Measurements from ENCODE around the gene MLLT3.

MLLT3 gene

DNA sequence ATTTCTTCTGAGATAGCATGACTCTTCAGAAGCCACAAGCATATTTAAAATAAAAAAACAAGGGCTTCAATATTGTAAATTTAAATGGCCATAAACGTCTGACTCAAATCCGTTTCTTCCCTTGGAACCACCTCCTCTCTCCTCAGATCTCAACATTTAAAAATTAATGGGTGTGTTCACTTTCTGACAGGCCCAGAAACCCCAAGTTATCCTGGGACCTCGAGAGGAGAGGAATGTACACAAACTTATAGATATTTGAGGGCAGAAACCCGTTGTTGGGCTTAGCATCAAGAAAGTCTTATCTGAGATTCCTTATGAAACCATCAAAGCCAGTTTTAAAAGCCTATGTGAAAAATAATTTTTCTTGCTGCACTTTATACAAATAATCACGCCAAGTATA lies 29.2 kb downstream of the MLLT3 start (continued):
- TF ChIP-seq, protein P1, sequence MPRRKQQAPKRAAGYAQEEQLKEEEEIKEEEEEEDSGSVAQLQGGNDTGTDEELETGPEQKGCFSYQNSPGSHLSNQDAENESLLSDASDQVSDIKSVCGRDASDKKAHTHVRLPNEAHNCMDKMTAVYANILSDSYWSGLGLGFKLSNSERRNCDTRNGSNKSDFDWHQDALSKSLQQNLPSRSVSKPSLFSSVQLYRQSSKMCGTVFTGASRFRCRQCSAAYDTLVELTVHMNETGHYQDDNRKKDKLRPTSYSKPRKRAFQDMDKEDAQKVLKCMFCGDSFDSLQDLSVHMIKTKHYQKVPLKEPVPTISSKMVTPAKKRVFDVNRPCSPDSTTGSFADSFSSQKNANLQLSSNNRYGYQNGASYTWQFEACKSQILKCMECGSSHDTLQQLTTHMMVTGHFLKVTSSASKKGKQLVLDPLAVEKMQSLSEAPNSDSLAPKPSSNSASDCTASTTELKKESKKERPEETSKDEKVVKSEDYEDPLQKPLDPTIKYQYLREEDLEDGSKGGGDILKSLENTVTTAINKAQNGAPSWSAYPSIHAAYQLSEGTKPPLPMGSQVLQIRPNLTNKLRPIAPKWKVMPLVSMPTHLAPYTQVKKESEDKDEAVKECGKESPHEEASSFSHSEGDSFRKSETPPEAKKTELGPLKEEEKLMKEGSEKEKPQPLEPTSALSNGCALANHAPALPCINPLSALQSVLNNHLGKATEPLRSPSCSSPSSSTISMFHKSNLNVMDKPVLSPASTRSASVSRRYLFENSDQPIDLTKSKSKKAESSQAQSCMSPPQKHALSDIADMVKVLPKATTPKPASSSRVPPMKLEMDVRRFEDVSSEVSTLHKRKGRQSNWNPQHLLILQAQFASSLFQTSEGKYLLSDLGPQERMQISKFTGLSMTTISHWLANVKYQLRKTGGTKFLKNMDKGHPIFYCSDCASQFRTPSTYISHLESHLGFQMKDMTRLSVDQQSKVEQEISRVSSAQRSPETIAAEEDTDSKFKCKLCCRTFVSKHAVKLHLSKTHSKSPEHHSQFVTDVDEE (CRISPR knock-in tag; IDR thresholded peaks at IDR 0.05), result no peak
- TF ChIP-seq ESRRG (CRISPR knock-in tag; IDR thresholded peaks at IDR 0.05) (no peak), ZC3H10 (CRISPR knock-in tag; IDR thresholded peaks at IDR 0.05) (no peak)

DNA sequence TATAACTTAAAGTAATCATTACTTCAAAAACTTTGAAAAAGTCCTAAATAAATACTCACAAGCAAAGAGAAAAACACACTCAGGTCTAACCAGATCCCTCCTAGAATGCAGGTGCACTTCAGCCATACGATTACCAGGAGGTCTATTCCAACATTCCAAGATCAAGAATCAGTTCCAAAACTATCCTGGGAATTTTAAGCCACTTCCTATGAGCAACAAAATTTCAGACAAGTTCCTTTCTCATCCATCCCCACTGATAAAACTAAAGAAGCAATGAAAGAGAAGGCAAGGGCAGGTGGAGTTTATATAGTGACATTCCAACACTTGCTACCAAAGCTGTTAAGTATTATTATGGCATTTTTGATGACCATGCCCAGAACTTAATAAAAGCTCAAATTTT lies 29.6 kb downstream of the MLLT3 start:
- no peak for TF ChIP-seq ESRRG (CRISPR knock-in tag; IDR thresholded peaks at IDR 0.05)
- ATAC-seq, result no peak; the same call in 2 of the 3 replicates

DNA sequence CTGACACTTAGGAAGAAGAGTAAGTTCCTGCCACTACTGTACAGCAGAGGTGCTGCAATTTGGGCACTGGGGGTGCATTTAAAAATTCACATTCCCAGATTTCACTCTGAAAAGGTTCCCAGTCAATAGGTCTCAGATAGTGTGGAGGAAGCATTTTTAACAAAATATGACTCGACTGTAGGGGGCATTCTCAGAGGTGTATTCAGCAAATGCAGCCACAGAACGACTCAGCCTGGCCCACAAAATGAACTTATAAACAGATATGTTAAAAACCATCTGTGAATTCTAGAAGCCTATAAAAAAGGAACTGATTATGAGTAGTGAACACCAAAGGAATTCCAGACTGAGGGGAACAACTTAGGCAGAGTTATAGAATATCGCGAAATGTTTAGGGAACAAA lies 31.1 kb downstream of the MLLT3 start:
- ATAC-seq, result peak; percentile 40; the same call in 1 of the 3 replicates
- TF ChIP-seq ISL1 (CRISPR knock-in tag; IDR thresholded peaks at IDR 0.05) (no peak), TCF4 (CRISPR knock-in tag; IDR thresholded peaks at IDR 0.05; ENCODE audit: borderline replicate concordance) (no peak), RARB (CRISPR knock-in tag; IDR thresholded peaks at IDR 0.05) (no peak), ZFP3 (CRISPR knock-in tag; IDR thresholded peaks at IDR 0.05) (no peak), ZC3H10 (CRISPR knock-in tag; IDR thresholded peaks at IDR 0.05) (no peak), ZNF8 (CRISPR knock-in tag; IDR thresholded peaks at IDR 0.05) (no peak), ZFP30 (CRISPR knock-in tag; IDR thresholded peaks at IDR 0.05) (no peak), ZNF70 (CRISPR knock-in tag; IDR thresholded peaks at IDR 0.05) (no peak)
- TF ChIP-seq, protein P1 (CRISPR knock-in tag; IDR thresholded peaks at IDR 0.05), result no peak
- TF ChIP-seq, protein P2, sequence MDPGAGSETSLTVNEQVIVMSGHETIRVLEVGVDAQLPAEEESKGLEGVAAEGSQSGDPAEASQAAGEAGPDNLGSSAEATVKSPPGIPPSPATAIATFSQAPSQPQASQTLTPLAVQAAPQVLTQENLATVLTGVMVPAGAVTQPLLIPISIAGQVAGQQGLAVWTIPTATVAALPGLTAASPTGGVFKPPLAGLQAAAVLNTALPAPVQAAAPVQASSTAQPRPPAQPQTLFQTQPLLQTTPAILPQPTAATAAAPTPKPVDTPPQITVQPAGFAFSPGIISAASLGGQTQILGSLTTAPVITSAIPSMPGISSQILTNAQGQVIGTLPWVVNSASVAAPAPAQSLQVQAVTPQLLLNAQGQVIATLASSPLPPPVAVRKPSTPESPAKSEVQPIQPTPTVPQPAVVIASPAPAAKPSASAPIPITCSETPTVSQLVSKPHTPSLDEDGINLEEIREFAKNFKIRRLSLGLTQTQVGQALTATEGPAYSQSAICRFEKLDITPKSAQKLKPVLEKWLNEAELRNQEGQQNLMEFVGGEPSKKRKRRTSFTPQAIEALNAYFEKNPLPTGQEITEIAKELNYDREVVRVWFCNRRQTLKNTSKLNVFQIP (CRISPR knock-in tag; IDR thresholded peaks at IDR 0.05; ENCODE audit: borderline replicate concordance, low read depth), result no peak

DNA sequence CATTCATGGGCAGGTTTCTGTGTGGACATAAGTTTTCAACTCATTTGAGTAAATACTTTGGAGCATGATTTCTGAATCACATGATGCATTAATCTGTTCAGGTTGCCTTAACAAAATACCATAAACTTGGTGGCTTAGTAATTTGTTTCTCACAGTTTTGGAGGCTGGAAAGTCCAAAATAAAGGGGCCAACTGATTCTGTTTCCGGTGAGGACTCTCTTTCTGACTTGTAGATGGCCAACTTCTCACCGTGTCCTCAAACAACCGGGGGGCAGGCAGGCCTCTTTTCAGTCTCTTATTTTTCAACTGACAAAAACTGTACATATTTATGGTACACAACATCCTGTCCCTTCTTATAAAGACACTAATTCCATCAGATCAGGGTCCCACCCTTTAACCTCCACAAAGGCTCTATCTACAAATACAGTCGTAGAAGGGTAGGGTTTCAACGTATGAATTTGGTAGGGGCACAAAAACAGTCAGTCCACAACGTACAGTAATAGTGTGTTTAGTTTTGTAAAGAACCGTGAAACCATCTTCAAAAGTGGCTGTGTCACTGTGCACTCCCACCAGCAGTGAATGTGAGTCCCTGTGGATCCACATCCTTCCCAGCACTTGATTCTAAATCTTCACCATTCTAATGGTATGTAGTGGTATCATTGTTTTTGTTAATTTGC lies 37.2 kb downstream of the MLLT3 start:
- ATAC-seq, result no peak
- TF ChIP-seq ZC3H10 (CRISPR knock-in tag; IDR thresholded peaks at IDR 0.05) (no peak), TCF4 (CRISPR knock-in tag; IDR thresholded peaks at IDR 0.05; ENCODE audit: borderline replicate concordance) (no peak), ISL1 (CRISPR knock-in tag; IDR thresholded peaks at IDR 0.05) (no peak), ZFP3 (CRISPR knock-in tag; IDR thresholded peaks at IDR 0.05) (no peak), OSR1 (CRISPR knock-in tag; IDR thresholded peaks at IDR 0.05) (no peak), PPARA (CRISPR knock-in tag; IDR thresholded peaks at IDR 0.05; ENCODE audit: borderline replicate concordance) (no peak), BACH2 (CRISPR knock-in tag; IDR thresholded peaks at IDR 0.05; ENCODE audit: borderline replicate concordance) (no peak), ESRRG (CRISPR knock-in tag; IDR thresholded peaks at IDR 0.05) (no peak), CSDC2 (CRISPR knock-in tag; IDR thresholded peaks at IDR 0.05) (no peak), ARNTL (CRISPR knock-in tag; IDR thresholded peaks at IDR 0.05; ENCODE audit: borderline replicate concordance, low read depth) (no peak), SNAI2 (CRISPR knock-in tag; IDR thresholded peaks at IDR 0.05) (no peak), TOX (CRISPR knock-in tag; IDR thresholded peaks at IDR 0.05; ENCODE audit: borderline replicate concordance) (no peak)
- TF ChIP-seq, protein P2 (CRISPR knock-in tag; IDR thresholded peaks at IDR 0.05; ENCODE audit: borderline replicate concordance, low read depth), result no peak
- TF ChIP-seq, protein P3, sequence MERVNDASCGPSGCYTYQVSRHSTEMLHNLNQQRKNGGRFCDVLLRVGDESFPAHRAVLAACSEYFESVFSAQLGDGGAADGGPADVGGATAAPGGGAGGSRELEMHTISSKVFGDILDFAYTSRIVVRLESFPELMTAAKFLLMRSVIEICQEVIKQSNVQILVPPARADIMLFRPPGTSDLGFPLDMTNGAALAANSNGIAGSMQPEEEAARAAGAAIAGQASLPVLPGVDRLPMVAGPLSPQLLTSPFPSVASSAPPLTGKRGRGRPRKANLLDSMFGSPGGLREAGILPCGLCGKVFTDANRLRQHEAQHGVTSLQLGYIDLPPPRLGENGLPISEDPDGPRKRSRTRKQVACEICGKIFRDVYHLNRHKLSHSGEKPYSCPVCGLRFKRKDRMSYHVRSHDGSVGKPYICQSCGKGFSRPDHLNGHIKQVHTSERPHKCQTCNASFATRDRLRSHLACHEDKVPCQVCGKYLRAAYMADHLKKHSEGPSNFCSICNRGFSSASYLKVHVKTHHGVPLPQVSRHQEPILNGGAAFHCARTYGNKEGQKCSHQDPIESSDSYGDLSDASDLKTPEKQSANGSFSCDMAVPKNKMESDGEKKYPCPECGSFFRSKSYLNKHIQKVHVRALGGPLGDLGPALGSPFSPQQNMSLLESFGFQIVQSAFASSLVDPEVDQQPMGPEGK (CRISPR knock-in tag; IDR thresholded peaks at IDR 0.05; ENCODE audit: borderline replicate concordance), result no peak
- TF ChIP-seq, protein P4, sequence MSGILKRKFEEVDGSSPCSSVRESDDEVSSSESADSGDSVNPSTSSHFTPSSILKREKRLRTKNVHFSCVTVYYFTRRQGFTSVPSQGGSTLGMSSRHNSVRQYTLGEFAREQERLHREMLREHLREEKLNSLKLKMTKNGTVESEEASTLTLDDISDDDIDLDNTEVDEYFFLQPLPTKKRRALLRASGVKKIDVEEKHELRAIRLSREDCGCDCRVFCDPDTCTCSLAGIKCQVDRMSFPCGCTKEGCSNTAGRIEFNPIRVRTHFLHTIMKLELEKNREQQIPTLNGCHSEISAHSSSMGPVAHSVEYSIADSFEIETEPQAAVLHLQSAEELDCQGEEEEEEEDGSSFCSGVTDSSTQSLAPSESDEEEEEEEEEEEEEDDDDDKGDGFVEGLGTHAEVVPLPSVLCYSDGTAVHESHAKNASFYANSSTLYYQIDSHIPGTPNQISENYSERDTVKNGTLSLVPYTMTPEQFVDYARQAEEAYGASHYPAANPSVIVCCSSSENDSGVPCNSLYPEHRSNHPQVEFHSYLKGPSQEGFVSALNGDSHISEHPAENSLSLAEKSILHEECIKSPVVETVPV (CRISPR knock-in tag; IDR thresholded peaks at IDR 0.05), result no peak
- TF ChIP-seq, protein P5, sequence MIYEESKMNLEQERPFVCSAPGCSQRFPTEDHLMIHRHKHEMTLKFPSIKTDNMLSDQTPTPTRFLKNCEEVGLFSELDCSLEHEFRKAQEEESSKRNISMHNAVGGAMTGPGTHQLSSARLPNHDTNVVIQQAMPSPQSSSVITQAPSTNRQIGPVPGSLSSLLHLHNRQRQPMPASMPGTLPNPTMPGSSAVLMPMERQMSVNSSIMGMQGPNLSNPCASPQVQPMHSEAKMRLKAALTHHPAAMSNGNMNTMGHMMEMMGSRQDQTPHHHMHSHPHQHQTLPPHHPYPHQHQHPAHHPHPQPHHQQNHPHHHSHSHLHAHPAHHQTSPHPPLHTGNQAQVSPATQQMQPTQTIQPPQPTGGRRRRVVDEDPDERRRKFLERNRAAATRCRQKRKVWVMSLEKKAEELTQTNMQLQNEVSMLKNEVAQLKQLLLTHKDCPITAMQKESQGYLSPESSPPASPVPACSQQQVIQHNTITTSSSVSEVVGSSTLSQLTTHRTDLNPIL (CRISPR knock-in tag; IDR thresholded peaks at IDR 0.05; ENCODE audit: low read depth), result no peak

Measured in SK-N-SH treated with all-trans-retinoic acid at 6 μM for 48 hours (cell line).